ENCODE measurements around the gene FCER1G. TPM values are rescaled to one million over a fixed set of nuclear protein-coding genes. Genes with fewer than 3 reads are reported as not detected.

FCER1G gene
- total and polyA plus RNA-seq, 2 of the 8 experiments (the other 6 are each of a cell fraction or from before 2014, with no cell fraction given) = 1.6 TPM; not detected in 1

- Histone ChIP-seq H3K23me2 (ENCODE audit: low read depth, low read length) (no peaks in the 10 kb centered on the region), H3K79me2 (ENCODE audit: control insufficient read depth in 1 of 2, insufficient read depth in 2 of 2, low read length in 2 of 2) (no peaks in the 10 kb centered on the region), H3K18ac (ENCODE audit: extremely low read depth, low read length) (no peak overlapping the region), H3K56ac (replicated peaks; ENCODE audit: insufficient read length, low read depth, low read length) (no peak overlapping the region), H4K20me1 (replicated peaks in 1 of 2; ENCODE audit: control insufficient read depth in 1 of 2, insufficient read depth in 2 of 2, low read length in 2 of 2) (no peaks in the 10 kb centered on the region), H4K91ac (replicated peaks; ENCODE audit: insufficient read length, low read length) (no peak overlapping the region), H2AFZ (ENCODE audit: low read length) (no peak overlapping the region), H2BK20ac (ENCODE audit: low read length) (no peak overlapping the region), H2BK15ac (ENCODE audit: low read length) (no peak overlapping the region), H3K9me3 (ENCODE audit: insufficient read depth in 2 of 2, low read depth in 1 of 2, low read length in 1 of 2) (0 out of 4 replicates have a peak, but pooled peaks cover 0 to under 1% of the 10 kb centered on the region in 2 experiments), H2BK120ac (replicated peaks; ENCODE audit: low read depth, low read length) (no peak overlapping the region), H3K4me1 (replicated peaks in 1 of 4; ENCODE audit: control insufficient read depth in 3 of 4, insufficient read depth in 4 of 4, low read length in 3 of 4) (no peaks in the 10 kb centered on the region), H3K27me3 (replicated peaks in 1 of 4; ENCODE audit: control insufficient read depth in 3 of 4, extremely low read depth in 1 of 4, insufficient read depth in 3 of 4, low read length in 3 of 4) (no peaks in the 10 kb centered on the region), H3K79me1 (ENCODE audit: low read depth, low read length) (no peaks in the 10 kb centered on the region), H3K36me3 (ENCODE audit: control insufficient read depth in 2 of 4, insufficient read depth in 4 of 4, low read length in 3 of 4) (no peaks in the 10 kb centered on the region), H3K14ac (ENCODE audit: insufficient read length) (no peak overlapping the region), H3K4me3 (ENCODE audit: extremely low read depth in 1 of 4, insufficient read depth in 2 of 4, low read depth in 3 of 4, low read length in 4 of 4) (no peak overlapping the region), H2BK5ac (ENCODE audit: low read depth, low read length) (no peak overlapping the region), H2BK12ac (ENCODE audit: low read depth, low read length) (no peak overlapping the region), H3K4me2 (ENCODE audit: insufficient read depth in 1 of 2, low read depth in 2 of 2, low read length in 2 of 2) (no peak overlapping the region), H4K5ac (ENCODE audit: insufficient read length, low read depth, low read length) (no peak overlapping the region), H3K23ac (ENCODE audit: insufficient read length) (no peak overlapping the region), H3K27ac (ENCODE audit: low read depth, low read length) (no peak overlapping the region), H4K8ac (ENCODE audit: extremely low read depth, insufficient read depth, low read length) (no peak overlapping the region), H3K4ac (replicated peaks; ENCODE audit: insufficient read length, low read depth, low read length) (no peak overlapping the region), H2AK5ac (ENCODE audit: low read depth, low read length) (no peak overlapping the region), H3K9ac (replicated peaks in 1 of 4; ENCODE audit: extremely low read depth in 1 of 4, low read depth in 3 of 4, low read length in 3 of 4) (no peak overlapping the region)
- DNase-seq (ENCODE audit: low read depth in 1 of 2, low spot score in 2 of 2) (no peak), FAIRE-seq (no peak)
- 97% methylated on average over 8 of the region's 8 CpGs; no CpG with 5 or more reads in 1 of the 2 experiments for WGBS, 2 experiments (ENCODE audit: extremely low coverage in 1 of 2, insufficient coverage in 1 of 2, insufficient read length in 1 of 2, insufficient replicate concordance in 2 of 2, low coverage in 1 of 2, low lambda C conversion rate in 2 of 2, missing lambda C conversion rate in 1 of 2)
- POLR2A ChIA-PET (ENCODE audit: partially characterized antibody) = interaction anchor here (1.5 kb wide), 1 partner anchor 35 kb away, joined by 3 read pairs; no protein-coding TSS in a partner anchor
- CTCF ChIA-PET (ENCODE audit: partially characterized antibody) = interaction anchor here (1.2 kb wide), 1 partner anchor 61 kb away, joined by 3 read pairs; no protein-coding TSS in a partner anchor
- no peak for TF ChIP-seq NRF1 (IDR thresholded peaks at IDR 0.05; ENCODE audit: low read depth, low read length)
Observed at GRCh38 chr1:161251579-161251978, 36.5 kb downstream of the FCER1G start.
